Epithelial cell of esophagus (primary cell): ENCODE results near the gene CACNG4.

Source experiments
- DNase-seq: peaks from one replicate; pipeline ENCODE4 v3.0.0; 2010; ENCODE audit warnings: low read depth
- H3K4me3 ChIP-seq: 2 replicates; pipeline ENCODE4 v1.5.1; 2011; ENCODE audit warnings: mild to moderate bottlenecking, low read length, control low read depth
- CTCF ChIP-seq: IDR thresholded peaks from 2 replicates; pipeline ENCODE4 v1.5.1; 2011; ENCODE audit warnings: low read depth, mild to moderate bottlenecking, low read length, control low read depth, inconsistent platforms; ENCODE audit not compliant: insufficient read depth; ENCODE audit errors: missing control alignments

Gene CACNG4

GRCh38 chr17:66963909-66964771 is at the start of gene CACNG4:
Gene CACNG4, plus strand, starts transcription at chr17:66964707. Its CDS starts 205 bp downstream, at chr17:66964912.
- no peak for DNase-seq
- H3K4me3 ChIP-seq = peak within 1 kb of the TSS; percentile 38
- TF ChIP-seq CTCF = no peak

GRCh38 chr17:66915204-66915611 is 49.3 kb upstream of the CACNG4 start:
- peak; percentile 76 for DNase-seq
- peak overlapping the region; percentile 32 for H3K4me3 ChIP-seq
- TF ChIP-seq CTCF = peak; percentile 86

- no peak for TF ChIP-seq CTCF
- no peak for DNase-seq
- H3K4me3 ChIP-seq = no peak overlapping the region
Observed at GRCh38 chr17:66915792-66916191, 48.7 kb upstream of the CACNG4 start.

GRCh38 chr17:66916946-66917345 is 47.6 kb upstream of the CACNG4 start:
- no peak for TF ChIP-seq CTCF
- H3K4me3 ChIP-seq = no peak overlapping the region
- DNase-seq = no peak

- DNase-seq = no peak
- no peak for TF ChIP-seq CTCF
- no peak overlapping the region for H3K4me3 ChIP-seq
Observed at GRCh38 chr17:66918896-66919295, 45.6 kb upstream of the CACNG4 start.

GRCh38 chr17:66920435-66920834 is 44.1 kb upstream of the CACNG4 start:
- H3K4me3 ChIP-seq = no peak overlapping the region
- TF ChIP-seq CTCF = no peak
- no peak for DNase-seq

GRCh38 chr17:66920950-66921349 is 43.6 kb upstream of the CACNG4 start:
- TF ChIP-seq CTCF = no peak
- peak; percentile 36 for DNase-seq

More at GRCh38 chr17:66920950-66921349, 43.6 kb upstream of the CACNG4 start:
- no peak overlapping the region for H3K4me3 ChIP-seq
